Heart right ventricle (tissue), 16 donors: ENCODE measurements around the gene MAN1A2. TPM values are rescaled to one million over a fixed set of nuclear protein-coding genes. Genes with fewer than 3 reads are reported as not detected.

Experiments
- ATAC-seq, 8 donors: fragments of 200-7000 bp; cut with Tn5 transposase; one replicate each; pipeline ENCODE4 v1.9.1; 2020; ENCODE audit warnings: mild to moderate bottlenecking in 8 of 8, moderate library complexity in 8 of 8, moderate number of reproducible peaks in 1 of 8
- DNase-seq, 2 donors: peaks; one replicate each; pipeline ENCODE4 v3.0.0-alpha.2; 2020
- H3K27ac ChIP-seq, 10 donors: fragments of 200-600 bp; sonication (generic) in 2 of 10; one replicate each; pipeline versions ENCODE4 v1.5.0 to v1.8.0; 2020 to 2022; ENCODE audit warnings: mild to moderate bottlenecking in 3 of 10
- H3K27me3 ChIP-seq, 7 donors: fragments of 200-600 bp; one replicate each; pipeline ENCODE4 v1.8.0; 2021 to 2022; ENCODE audit warnings: mild to moderate bottlenecking in 2 of 7
- H3K36me3 ChIP-seq, 9 donors: fragments of 200-600 bp; sonication (generic) in 1 of 9; one replicate each; pipeline versions ENCODE4 v1.5.0 to v1.8.0; 2020 to 2022; ENCODE audit warnings: mild to moderate bottlenecking in 2 of 9
- H3K4me1 ChIP-seq, 9 donors: fragments of 200-600 bp; sonication (generic) in 1 of 9; one replicate each; pipeline versions ENCODE4 v1.5.0 to v1.8.0; 2020 to 2022; ENCODE audit warnings: mild to moderate bottlenecking in 4 of 9
- H3K4me3 ChIP-seq, 10 donors: fragments of 200-600 bp; sonication (generic) in 2 of 10; one replicate each; pipeline versions ENCODE4 v1.5.0 to v1.8.0; 2020 to 2022; ENCODE audit warnings: mild to moderate bottlenecking in 7 of 10, moderate library complexity in 2 of 10
- H3K9me3 ChIP-seq, 11 donors: fragments of 200-600 bp in 10 of 11; sonication (generic) in 2 of 11; one replicate each; pipeline versions ENCODE4 v1.5.0 to v1.8.0; 2013 to 2022; ENCODE audit warnings: mild to moderate bottlenecking in 2 of 11, control low read depth in 1 of 11, moderate library complexity in 1 of 11
- WGBS, 2 donors: extraction: QIAGEN DNeasy Blood & Tissue Kit; methylation state at CpG; one replicate each; pipeline ENCODE4 v1.1.7; 2013; ENCODE audit warnings: inconsistent platforms in 1 of 2; 5-methylcytosine and 5-hydroxymethylcytosine counted together
- intact Hi-C, 10 donors: fragments of 100-400 bp; cut with DNase I; formaldehyde crosslinking; loops; one replicate each; pipeline versions ENCODE4 v1.11.1 to v1.14.2; 2022
- polyA plus RNA-seq, 2 donors: library from polyadenylated mRNA; stranded (reverse); fragments of 200-250 nt; gene quantifications; one replicate each; pipeline ENCODE4 v1.2.3, GENCODE V29; 2013
- total RNA-seq, 10 donors: library from RNA; stranded (reverse); fragmentation: NEBNext Ultra II Directional in 3 of 10; extraction: Animal tissue kit (Norgen Biotek cat#: 25700) in 3 of 10; gene quantifications; one replicate each; pipeline versions ENCODE4 v1.2.1 to v1.2.4, GENCODE V29; 2021 to 2023
- TF ChIP-seq, protein P1 (sequence below), 9 donors: fragments of 200-600 bp; sonication (generic) in 2 of 9; IDR thresholded peaks; one replicate each; pipeline versions ENCODE4 v1.5.0 to v1.8.0; 2021 to 2022; ENCODE audit warnings: antibody characterized with exemption in 9 of 9, mild to moderate bottlenecking in 5 of 9, moderate library complexity in 1 of 9
- donor health status: Arrhythmogenic right ventricular cardiomyopathy.
- donor health status: ischemic (EF 13 %, LVEDD 7.1; RV severe dilation, severe dysfunction).
- donor health status: healthy with polysubstance abuse.
- donor health status: DM: no; HTN: yes; CAD: no.
- donor health status: DM: no; HTN: no; CAD: no.
- donor health status: ischemic (EF 25% LVEDD 6.9; RV normal size, moderate dysfunction).
- donor health status: ischemic (EF 25% LVEDD 5.7; RV mildly dilated, moderate dysfunction).
- donor health status: healthy.
- donor health status: DM: yes; HTN: yes; CAD: no.
- donor health status: Ischemic cardiomyopathy.
- donor health status: ischemic (EF 35%, LVEDD 5.7; RV mildly dilated, moderate dysfunction).
- donor health status: nonischemic (EF 11% LVEDD 7.7; RV severe dilation, severe dysfunction).
- donor health status: DM: yes; HTN: yes; CAD: no.
- donor health status: PGD.
- donor health status: ischemic (EF 29% LVEDD 5.4; RV normal size, mild dysfunction).
- donor health status: nonischemic (EF 23%, LVEDD 6.1; RV moderate dilation, normal function).

Gene MAN1A2
- total and polyA plus RNA-seq, 12 donors = 5.1 to 37.3 (median 26.0) TPM

DNA sequence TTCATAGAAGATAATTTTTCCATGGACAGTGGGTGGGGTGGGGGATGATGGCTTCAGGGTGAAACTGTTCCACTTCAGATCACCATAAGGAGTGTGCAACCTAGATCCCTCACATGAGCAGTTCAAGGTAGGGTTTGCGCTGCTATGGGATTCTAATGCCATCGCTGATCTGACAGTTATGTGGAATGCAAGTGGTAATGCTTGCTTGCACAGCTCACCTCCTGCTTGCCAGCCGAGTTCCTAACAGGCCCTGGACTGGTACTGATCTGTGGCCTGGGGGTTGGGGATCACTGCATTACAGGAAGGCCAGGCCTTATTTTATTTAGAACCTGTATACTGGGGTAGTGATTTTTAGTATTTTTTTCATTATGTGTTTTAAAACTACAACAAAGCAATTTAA lies 22.0 kb downstream of the MAN1A2 start:
- Histone ChIP-seq H3K27ac (peak overlapping the region in 1 of 10 donors; percentile 19), H3K4me1 (peaks cover 3 to 73% (median 46%) of the 10 kb centered on the region in 9 donors), H3K4me3 (no peak overlapping the region), H3K36me3 (no peaks in the 10 kb centered on the region), H3K27me3 (no peaks in the 10 kb centered on the region), H3K9me3 (peaks cover 0 to 7% (median 4%) of the 10 kb centered on the region in 11 donors)
- peak in 5 of 8 donors; percentile 26 to 85 (median 71) for ATAC-seq
- TF ChIP-seq, protein P1, sequence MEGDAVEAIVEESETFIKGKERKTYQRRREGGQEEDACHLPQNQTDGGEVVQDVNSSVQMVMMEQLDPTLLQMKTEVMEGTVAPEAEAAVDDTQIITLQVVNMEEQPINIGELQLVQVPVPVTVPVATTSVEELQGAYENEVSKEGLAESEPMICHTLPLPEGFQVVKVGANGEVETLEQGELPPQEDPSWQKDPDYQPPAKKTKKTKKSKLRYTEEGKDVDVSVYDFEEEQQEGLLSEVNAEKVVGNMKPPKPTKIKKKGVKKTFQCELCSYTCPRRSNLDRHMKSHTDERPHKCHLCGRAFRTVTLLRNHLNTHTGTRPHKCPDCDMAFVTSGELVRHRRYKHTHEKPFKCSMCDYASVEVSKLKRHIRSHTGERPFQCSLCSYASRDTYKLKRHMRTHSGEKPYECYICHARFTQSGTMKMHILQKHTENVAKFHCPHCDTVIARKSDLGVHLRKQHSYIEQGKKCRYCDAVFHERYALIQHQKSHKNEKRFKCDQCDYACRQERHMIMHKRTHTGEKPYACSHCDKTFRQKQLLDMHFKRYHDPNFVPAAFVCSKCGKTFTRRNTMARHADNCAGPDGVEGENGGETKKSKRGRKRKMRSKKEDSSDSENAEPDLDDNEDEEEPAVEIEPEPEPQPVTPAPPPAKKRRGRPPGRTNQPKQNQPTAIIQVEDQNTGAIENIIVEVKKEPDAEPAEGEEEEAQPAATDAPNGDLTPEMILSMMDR (IDR thresholded peaks at IDR 0.05) = no peak
- 49 to 71% methylated on average over 3 of the region's 3 CpGs for WGBS, 2 donors
- intact Hi-C loops = no loop called here
- DNase-seq = no peak

DNA sequence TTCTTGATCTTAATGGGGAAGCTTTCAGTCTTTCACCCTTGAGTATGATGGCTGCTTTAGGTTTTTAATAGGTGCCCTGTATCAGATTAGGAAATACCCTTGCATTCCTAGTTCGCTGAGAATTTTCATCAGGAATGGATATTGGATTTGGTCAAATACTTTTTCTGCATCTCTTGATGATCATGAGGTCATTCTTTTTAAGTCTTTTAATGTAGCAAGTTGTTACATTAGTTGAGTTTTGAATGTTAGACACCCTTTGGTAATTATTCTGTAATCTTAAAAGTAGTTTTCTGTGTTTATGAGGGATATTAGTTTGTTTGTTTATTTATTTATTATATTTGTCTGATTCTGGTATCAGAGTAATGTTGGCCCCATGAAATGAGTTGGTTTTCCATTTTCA lies 22.5 kb downstream of the MAN1A2 start:
- Histone ChIP-seq H3K36me3 (no peaks in the 10 kb centered on the region), H3K27me3 (no peaks in the 10 kb centered on the region), H3K4me1 (peaks cover 3 to 73% (median 46%) of the 10 kb centered on the region in 9 donors), H3K27ac (peak overlapping the region in 1 of 10 donors; percentile 19), H3K4me3 (no peak overlapping the region), H3K9me3 (peaks cover 0 to 2% (median 0%) of the 10 kb centered on the region in 11 donors)
- DNase-seq (no peak), ATAC-seq (no peak)
- intact Hi-C loops = no loop called here
- TF ChIP-seq, protein P1 (IDR thresholded peaks at IDR 0.05) = no peak
- WGBS, 2 donors = 86 to 92% methylated on average over 1 of the region's 1 CpG

DNA sequence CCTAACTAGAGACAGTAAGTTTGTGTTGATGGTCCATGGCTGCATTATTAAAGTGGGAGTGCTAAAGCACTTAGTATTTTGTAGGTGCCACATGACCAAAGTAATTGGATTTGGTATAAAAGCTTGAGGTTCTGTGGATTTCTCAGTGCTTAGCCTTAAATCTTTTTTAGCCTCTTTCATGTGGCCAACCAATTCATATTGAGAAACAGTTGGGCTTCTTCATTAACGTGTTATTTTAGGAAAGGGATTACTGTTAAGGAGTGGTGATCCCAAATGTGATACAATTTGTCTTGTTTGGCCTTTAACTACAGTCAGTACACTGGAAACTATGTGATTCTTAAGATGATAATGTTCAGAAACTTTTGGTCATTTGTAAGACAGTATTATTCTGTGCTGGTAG lies 25.5 kb downstream of the MAN1A2 start:
- Histone ChIP-seq H3K4me1 (peaks cover 3 to 55% (median 28%) of the 10 kb centered on the region in 9 donors), H3K9me3 (no peaks in the 10 kb centered on the region), H3K27ac (no peak overlapping the region), H3K27me3 (no peaks in the 10 kb centered on the region), H3K4me3 (no peak overlapping the region), H3K36me3 (no peaks in the 10 kb centered on the region)
- TF ChIP-seq, protein P1 (IDR thresholded peaks at IDR 0.05) = no peak
- ATAC-seq = peak in 1 of 8 donors; percentile 28
- intact Hi-C loops = no loop called here
- DNase-seq = no peak
- 3 to 15% methylated on average over 1 of the region's 1 CpG for WGBS, 2 donors

DNA sequence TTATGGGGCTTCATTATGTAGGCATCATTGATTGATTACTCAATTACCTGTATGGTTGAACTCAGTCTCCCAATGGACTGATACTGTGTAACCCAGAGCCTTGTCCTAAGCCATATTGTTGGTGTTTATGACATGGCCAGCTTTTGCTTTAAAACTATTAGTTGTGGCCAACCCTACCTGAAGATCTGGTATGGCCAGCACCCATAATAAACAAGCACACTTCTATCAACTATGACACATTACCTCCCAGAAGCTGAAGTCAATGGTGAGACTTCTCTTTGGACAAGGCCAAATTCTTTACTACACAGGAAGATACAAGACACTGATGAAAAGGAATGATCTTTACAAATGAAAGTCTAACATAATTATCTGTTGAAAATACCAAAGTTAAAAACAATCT lies 28.8 kb downstream of the MAN1A2 start:
- TF ChIP-seq, protein P1 (IDR thresholded peaks at IDR 0.05) = no peak
- intact Hi-C loops = no loop called here
- Histone ChIP-seq H3K4me3 (no peak overlapping the region), H3K4me1 (peaks cover 0 to 39% (median 19%) of the 10 kb centered on the region in 9 donors), H3K27ac (no peak overlapping the region), H3K27me3 (no peaks in the 10 kb centered on the region), H3K36me3 (no peaks in the 10 kb centered on the region), H3K9me3 (no peaks in the 10 kb centered on the region)
- ATAC-seq (no peak), DNase-seq (no peak)
